Measurements from ENCODE around the gene OR13A1. TPM values are rescaled to one million over a fixed set of nuclear protein-coding genes. Genes with fewer than 3 reads are reported as not detected.
"Not testable (repeated sequence)": the region's sequence is repeated elsewhere in the genome, so short reads cannot be mapped to it uniquely, and the experiment has no call there.

Gene OR13A1, protein sequence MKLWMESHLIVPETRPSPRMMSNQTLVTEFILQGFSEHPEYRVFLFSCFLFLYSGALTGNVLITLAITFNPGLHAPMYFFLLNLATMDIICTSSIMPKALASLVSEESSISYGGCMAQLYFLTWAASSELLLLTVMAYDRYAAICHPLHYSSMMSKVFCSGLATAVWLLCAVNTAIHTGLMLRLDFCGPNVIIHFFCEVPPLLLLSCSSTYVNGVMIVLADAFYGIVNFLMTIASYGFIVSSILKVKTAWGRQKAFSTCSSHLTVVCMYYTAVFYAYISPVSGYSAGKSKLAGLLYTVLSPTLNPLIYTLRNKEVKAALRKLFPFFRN
- not detected for polyA plus RNA-seq (ENCODE audit: insufficient read length)

DNA sequence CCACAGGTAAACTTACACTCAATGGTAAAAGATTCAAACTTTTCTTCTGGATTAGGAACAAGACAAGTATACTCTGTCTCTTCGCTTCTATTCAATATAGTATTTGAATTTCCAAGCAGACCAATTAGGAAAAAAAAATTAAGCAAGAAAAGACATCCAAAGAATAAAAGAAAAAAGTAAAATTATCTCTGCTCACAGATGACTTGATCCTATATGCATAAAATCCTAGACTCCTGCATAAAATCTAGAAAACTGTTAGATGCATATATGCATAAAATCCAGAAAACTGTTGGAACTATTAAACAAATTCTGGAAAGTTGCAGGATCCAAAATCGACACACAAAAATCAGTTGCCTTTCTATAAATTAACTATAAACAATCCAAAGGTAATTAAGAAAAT lies at the start of gene OR13A1:
OR13A1 (minus strand) TSS at position 101 of the 400 bp plus-strand sequence. CDS start 11,186 bp downstream, outside the sequence.
- no peak for DNase-seq

DNA sequence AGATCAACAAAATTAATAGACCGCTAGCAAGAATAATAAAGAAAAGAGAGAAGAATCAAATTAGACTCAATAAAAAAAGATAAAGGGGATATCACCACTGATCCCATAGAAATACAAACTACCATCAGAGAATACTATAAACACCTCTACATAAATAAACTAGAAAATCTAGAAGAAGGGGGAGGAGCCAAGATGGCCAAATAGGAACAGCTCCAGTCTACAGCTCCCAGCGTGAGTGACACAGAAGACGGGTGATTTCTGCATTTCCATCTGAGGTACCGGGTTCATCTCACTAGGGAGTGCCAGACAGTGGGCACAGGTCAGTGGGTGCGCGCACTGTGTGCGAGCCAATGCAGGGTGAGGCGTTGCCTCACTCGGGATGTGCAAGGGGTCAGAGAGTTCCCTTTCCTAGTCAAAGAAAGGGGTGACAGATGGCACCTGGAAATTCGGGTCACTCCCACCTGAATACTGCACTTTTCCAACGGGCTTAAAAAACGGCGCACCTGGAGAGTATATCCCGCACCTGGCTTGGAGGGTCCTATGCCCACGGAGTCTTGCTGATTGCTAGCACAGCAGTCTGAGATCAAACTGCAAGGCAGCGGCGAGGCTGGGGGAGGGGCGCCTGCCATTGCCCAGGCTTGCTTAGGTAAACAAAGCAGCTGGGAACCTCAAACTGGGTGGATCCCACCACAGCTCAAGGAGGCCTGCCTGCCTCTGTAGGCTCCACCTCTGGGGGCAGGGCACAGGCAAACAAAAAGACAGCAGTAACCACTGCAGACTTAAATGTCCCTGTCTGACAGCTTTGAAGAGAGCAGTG lies 46.8 kb upstream of the OR13A1 start:
- DNase-seq, result not testable (repeated sequence)

DNA sequence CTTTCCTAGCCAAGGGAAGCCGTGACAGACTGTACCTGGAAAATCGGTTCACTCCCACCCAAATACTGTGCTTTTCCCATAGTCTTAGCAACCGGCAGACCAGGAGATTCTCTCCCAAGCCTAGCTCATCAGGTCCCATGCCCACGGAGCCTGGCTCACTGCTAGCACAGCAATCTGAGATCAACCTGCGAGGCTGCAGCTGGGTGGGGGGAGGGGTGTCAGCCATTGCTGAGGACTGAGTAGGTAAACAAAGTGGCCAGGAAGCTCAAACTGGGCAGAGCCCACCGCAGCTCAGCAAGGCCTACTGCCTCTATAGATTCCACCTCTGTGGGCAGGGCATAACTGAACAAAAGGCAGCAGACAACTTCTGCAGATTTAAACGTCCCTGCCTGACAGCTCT lies 43.6 kb upstream of the OR13A1 start:
- not testable (repeated sequence) for DNase-seq

DNA sequence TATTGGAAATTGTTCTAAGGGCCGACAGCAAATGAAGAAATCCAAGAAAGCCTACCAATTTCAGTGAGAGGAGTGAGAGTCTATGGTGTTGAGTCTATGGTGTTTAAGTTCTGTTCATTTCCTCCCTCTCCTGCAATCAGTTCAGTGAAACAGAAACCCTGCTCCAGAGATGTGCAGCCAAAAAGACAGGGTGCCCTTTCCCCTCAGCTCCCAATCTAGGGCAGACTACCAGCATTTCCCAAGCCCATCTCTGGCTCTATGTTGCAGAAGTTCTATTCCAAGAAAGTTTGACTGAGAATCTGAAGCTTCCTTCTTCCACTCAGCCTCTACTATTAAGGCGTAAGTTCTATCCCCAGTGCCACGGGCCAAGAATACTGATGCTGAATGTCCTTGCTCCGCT lies 40.1 kb upstream of the OR13A1 start:
- DNase-seq, result no peak

DNA sequence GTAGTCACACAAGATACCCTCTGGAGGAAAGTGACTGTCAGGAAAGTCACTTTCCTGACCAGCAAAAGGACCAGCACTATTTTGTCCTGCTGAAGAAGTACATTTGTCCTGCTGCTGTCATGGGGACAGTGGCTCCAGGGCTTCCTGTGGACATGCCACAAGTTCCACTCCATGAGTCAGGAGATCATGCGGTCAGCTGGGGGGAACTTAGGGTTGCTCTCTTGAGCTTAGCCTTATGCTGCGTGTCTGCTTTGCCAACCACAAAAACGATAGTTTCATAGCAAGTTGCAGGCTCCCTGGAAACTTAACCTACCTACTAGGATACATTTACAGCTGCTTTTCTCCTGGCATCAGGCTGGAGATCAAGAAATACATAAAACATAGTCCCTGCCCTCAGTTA lies 38.9 kb upstream of the OR13A1 start:
- peak; percentile 20 for DNase-seq

DNA sequence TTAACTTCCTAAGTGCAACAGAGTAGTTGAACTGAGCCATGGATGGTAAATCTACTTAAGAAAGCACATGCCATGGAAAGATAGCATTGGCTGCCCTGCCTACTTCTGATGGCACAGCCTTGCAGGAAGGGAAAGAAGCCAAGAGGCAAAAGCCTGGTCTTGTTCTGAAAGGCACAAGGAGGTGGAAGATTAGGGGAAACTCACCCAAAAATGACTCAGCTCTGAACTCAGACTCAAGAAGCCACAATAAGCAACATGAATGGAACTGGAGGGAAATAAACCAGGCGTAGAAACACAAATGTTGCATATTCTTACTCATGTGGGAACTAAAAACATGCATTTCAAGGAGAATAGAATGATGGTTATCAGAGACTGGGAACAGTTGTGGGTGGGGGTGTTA lies 37.8 kb upstream of the OR13A1 start:
- DNase-seq, result no peak

DNA sequence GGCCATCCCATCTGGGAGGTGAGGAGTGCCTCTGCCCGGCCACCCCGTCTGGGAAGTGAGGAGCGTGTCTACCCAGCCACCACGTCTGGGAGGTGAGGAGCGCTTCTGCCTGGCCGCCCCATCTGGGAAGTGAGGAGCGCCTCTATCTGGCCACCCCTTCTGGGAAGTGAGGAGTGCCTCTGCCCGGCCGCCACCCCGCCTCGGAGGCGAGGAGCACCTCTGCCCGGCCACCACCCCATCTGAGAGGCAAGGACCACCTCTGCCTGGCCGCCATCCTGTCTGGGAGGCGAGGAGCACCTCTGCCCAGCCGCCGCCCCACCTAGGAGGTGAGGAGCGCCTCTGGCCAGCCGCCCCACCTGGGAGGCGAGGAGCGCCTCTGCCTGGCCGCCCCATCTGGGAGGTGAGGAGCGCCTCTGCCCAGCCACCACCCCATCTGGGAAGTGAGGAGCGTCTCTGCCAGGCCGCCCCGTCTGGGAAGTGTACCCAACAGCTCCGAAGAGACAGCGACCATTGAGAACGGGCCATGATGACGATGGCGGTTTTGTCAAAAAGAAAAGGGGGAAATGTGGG lies 32.9 kb upstream of the OR13A1 start:
- DNase-seq, result not testable (repeated sequence)

DNA sequence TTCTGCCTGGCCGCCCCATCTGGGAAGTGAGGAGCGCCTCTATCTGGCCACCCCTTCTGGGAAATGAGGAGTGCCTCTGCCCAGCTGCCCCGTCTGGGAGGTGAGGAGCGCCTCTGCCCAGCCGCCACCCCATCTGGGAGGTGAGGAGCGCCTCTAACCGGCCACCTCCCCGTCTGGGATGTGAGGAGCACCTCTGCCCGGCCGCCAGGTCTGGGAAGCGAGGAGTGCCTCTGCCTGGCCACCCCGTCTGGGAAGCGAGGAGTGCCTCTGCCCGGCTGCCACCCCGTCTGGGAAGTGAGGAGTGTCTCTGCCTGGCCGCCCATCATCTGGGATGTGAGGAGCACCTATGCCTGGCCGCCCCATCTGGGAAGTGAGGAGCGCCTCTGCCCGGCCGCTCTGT lies 32.1 kb upstream of the OR13A1 start:
- DNase-seq, result not testable (repeated sequence)

DNA sequence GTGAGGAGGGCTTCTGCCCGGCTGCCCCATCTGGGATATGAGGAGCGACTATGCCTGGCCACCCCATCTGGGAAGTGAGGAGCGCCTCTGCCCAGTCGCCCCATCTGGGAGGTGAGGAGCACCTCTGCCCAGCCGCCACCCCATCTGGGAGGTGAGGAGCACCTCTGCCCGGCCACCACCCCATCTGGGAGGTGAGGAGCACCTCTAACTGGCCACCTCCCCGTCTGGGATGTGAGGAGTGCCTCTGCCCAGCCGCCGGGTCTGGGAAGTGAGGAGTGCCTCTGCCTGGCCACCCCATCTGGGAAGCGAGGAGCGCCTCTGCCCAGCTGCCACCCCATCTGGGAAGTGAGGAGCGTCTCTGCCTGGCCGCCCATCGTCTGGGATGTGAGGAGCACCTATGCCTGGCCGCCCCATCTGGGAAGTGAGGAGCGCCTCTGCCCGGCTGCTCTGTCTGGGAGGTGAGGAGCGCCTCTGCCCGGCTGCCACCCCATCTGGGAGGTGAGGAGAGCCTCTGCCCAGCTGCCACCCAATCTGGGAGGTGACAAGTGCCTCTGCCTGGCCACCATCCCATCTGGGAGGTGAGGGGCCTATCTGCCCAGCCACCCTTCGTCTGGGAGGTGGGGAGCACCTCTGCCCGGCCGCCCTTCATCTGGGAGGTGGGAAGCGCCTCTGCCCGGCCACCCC lies 31.4 kb upstream of the OR13A1 start:
- not testable (repeated sequence) for DNase-seq

DNA sequence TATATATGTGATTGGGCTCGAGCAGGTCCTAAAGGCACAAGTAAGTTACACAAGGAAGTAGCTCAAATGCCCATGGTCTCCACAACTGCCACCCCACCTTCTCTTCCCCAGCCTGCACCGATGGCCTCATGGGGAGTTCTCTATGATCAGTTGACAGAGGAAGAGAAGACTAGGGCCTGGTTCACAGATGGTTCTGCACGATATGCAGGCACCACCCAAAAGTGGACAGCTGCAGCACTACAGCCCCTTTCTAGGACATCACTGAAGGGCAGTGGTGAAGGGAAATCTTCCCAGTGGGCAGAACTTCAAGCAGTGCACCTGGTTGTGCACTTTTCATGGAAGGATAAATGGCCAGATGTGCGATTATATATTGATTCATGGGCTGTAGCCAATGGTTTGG lies 25.0 kb upstream of the OR13A1 start:
- not testable (repeated sequence) for DNase-seq

DNA sequence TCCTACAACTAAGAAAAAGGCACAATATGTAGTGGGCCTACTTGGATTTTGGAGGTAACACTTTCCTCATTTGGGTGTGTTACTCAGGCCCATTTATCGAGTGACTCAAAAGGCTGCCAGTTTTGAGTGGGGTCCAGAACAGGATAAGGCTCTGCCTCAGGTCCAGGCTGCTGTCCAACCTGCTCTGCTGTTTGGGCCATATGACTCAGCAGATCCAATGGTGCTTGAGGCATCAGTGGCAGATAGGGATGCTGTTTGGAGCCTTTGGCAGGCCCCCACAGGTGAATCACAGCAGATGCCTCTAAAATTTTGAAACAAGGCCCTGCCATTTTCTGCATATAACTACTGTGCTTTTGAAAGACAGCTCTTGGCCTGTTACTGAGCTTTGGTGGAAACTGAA lies 24.5 kb upstream of the OR13A1 start:
- no peak for DNase-seq

DNA sequence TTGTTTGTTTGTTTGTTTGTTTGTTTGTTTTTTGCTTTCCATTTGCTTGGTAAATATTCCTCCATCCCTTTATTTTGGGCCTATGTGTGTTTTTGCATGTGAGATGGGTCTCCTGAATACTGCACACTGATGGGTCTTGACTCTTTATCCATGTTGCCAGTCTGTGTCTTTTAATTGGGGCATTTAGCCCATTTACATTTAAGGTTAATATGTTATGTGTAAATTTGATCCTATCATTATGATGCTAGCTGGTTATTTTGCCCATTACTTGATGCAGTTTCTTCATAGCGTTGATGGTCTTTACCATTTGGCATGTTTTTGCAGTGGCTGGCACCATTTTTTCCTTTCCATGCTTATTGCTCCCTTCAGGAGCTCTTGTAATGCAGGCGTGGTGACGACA lies 16.4 kb upstream of the OR13A1 start:
- not testable (repeated sequence) for DNase-seq

DNA sequence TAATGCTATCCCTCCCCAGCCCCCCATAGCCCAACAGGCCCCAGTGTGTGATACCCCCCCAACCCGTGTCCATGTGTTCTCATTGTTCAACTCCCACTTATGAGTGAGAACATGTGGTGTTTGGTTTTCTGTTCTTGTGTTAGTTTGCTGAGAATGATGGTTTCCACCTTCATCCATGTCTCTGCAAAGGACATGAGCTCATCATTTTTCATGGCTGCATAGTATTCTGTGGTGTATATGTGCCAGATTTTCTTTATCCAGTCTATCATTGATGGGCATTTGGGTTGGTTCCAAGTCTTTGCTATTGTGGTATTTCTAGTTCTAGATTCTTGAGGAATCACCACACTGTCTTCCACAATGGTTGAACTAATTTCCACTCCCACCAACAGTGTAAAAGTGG lies 11.5 kb upstream of the OR13A1 start:
- DNase-seq, result not testable (repeated sequence)

DNA sequence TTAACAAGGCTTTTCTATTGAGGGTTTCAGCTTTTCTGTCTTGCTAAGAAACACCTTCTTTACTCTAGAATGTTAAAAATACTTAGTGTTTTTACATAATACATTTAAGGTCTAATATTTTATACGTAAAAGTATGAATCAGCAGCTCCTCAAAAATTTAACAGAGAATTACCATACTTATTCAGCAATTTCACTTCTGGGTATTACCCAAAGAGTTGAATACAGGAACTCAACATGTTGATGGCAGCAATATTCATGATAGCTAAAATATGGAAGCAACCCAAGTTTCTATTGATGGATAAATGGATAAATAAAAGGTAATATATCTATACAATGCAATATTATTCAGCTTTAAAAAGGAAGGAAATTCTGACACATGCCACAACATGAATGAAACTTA lies 9.7 kb upstream of the OR13A1 start:
- no peak for DNase-seq

DNA sequence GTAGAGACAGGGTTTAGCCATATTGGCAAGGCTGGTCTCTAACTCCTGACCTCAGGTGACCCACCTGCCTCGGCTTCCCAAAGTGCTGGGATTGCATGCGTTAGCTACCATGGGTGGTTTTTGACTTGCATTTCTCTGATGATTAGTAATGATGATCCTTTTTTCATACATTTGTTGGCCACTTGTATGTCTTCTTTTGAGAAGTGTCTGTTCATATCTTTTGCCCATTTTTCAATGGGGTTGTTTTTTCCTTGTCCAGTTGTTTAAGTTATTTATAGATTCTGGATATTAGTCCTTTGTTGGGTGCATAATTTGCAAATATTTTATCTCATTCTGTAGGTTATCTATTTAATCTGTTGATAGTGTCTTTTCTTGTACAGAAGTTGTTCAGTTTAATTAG lies 4.3 kb upstream of the OR13A1 start:
- DNase-seq, result no peak

DNA sequence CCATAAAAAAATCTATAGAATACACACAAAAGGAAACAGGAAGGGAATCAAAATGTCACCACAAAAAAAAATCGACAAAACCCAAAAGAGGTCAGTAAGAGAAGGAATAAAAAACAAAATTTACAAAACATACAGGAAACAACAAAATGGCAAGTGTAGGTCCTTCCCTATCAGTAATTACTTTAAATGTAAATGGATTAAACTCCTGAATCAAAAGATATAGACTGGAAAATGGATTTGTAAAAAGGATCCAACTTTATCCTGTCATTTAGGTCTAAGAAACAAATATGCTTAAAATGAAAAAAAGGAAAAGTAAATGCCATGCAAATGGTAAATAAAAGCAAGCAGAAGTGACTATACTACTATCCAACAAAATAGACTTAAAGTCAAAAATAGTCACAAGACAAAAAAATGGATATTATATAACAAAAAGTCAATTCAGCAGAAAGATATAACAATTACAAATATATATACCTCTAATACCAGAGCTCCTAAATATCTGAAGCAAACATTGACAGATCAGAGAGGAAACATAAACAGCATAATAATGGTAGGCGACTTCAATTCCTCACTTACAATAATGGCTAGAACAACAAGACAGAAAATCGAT lies 2.0 kb downstream of the OR13A1 start:
- DNase-seq, result no peak

DNA sequence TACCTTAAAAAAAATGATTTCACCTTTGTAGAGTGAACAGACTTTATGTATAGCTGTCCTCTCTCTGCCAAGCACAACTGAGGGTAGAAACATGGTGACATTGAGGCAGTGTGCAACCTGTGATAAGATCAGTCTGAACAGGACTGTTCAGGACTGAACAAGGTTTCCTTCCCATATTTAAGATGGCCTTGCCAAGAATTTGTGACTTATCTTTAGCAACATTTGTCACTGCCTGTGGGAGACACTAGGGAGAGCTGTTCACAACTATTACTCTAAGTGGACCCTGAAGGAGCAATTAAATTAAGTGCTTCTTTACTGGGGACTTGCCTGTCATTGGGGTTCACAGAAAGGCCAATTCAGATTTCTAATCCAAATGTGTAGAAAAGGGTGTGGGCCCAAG lies 6.7 kb downstream of the OR13A1 start:
- DNase-seq, result no peak

DNA sequence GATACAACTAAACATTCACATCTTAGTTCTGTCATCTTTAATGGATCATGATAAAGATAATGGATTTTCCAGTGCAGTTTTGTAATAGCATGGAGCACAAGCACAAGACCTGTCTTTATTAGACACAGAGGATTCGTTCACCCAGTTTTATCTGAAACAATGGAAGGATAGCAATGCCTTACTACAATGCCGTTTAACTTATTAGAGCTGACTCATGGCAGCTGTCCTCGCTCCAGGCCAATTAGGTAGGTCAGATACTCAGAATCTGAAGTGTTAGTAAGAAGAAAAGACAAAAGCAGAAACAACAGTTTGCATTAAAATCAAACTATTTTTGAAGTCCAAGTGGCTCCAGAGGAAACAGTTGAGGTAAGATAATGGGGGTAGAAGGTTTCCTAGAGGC lies 12.8 kb downstream of the OR13A1 start:
- no peak for DNase-seq

DNA sequence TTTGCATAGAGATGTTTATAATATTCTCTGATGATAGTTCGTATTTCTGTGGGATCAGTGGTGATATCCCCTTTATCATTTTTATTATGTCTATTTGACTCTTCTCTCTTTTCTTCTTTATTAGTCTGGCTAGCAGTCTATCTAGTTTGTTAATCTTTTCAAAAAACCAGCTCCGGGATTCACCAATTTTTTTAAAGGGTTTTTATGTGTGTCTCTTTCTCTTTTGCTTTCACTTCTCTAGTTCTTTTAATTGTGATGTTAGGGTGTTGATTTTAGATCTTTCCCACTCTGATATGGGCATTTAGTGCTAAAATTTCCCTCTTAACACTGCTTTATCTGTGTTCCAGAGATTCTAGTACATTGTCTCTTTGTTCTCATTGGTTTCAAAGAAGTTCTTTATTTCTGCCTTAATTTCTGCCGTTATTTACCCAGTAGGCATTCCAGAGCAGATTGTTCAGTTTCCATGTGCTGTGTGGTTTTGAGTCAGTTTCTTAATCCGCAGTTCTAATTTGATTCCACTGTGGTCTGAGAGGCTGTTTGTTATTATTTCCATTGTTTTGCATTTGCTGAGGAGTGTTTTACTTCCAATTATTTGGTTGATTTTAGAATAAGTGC lies 17.0 kb downstream of the OR13A1 start:
- not testable (repeated sequence) for DNase-seq

DNA sequence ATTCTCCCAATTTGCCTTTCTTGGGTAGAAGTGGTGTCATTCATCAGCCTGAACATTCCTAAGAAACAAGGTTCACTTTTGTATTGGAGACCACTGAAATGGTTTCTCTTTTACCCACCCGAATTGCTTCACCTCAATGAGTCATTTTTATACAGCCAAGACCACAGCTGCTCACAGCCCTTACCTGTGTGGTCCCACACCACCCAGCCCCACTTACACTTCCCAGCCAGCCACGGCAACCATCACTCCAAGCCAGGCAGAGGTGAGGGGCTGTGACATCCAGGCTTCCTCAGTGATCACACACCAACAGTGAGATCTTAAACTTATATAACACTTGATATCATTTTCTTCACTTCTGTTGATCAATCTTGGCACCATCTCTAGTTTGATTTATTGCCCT lies 20.7 kb downstream of the OR13A1 start:
- DNase-seq, result no peak

DNA sequence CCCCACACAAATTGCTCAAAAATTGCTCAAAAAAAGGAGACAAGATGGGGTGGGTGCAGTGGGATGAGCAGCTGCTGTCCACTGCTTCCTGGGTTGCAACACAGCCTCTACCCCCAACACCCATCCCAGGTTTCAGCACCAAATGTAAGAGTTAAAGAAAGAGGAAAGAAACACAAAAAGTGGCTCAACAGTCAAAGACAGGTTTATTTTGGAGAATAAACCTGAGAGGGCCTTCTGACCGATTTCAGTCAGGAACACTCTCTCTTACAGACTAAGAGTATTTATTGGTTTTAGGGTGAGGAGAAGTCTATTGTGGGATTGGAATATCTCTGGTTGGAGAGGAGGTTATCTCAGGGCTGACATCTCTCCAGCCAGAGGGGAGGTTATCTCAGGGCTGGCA lies 28.4 kb downstream of the OR13A1 start:
- DNase-seq, result no peak

DNA sequence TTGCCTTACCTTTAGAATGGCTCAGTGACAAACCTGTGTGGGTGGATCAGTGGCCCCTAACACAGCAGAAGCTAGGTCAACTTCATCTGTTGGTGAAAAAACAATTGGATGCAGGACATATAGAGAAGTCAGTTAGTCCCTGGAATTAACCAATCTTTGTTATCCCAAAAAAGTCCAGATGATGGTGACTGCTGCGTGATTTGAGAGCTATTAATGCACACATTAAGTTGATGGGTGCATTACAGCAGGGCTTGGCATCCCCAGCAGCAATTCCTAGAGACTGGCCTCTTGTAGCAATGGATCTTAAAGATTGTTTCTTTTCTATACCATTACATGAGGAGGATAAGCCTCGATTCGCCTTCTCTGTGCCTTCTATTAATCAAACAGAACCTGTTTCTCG lies 33.3 kb downstream of the OR13A1 start:
- DNase-seq, result no peak

Data from hindlimb muscle (tissue), 1 donor.